Testis (tissue), 2 donors: ENCODE measurements around the gene PCDH12.
A peak's percentile ranks its signal among the peaks of the same experiment; 100 is the strongest.

Experiments used
- POLR2A ChIP-seq: fragments of 450-650 bp; IDR thresholded peaks from one replicate; pipeline ENCODE4 v1.6.1; 2017; ENCODE audit warnings: antibody characterized with exemption, mild to moderate bottlenecking, moderate library complexity
- TF ChIP-seq, protein P1 (sequence below), 3 experiments: fragments of 450-650 bp in 2 of 3; fragments of 200-600 bp in 1 of 3; sonication (generic) in 1 of 3; IDR thresholded peaks; one replicate each; pipeline ENCODE4 v1.5.1; 2016 to 2019; ENCODE audit warnings: antibody characterized with exemption in 3 of 3, mild to moderate bottlenecking in 2 of 3, moderate library complexity in 1 of 3

DNA sequence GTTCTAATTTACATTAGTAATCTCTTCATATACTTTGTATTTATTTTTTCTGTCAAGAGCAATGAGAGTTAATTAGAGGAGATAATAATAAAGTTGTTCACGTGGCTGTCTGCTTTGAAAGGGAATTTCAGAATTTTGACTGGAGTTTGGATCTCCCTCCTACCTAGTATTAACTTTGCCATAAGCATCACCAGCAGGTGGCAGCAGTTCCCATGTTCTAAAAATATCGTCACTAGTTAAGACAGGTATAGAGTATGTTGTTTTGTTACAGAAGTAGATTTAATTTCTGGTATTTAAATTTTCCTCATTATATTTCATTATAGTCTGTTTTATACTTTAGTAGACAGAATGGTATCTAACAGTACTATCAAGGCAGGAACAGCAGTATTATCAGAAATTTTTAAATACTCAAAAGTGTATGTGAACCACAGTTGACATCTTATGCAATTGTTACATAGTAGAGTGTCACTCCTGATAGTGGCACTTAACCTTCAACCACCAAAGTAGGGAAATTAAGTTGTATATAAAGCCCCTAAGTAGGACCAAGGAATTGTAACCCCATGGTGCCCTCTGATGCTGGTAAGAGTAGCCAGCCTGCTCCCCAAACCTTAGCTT, 34.5 kb upstream of the PCDH12 start:
- TF ChIP-seq, protein P1, sequence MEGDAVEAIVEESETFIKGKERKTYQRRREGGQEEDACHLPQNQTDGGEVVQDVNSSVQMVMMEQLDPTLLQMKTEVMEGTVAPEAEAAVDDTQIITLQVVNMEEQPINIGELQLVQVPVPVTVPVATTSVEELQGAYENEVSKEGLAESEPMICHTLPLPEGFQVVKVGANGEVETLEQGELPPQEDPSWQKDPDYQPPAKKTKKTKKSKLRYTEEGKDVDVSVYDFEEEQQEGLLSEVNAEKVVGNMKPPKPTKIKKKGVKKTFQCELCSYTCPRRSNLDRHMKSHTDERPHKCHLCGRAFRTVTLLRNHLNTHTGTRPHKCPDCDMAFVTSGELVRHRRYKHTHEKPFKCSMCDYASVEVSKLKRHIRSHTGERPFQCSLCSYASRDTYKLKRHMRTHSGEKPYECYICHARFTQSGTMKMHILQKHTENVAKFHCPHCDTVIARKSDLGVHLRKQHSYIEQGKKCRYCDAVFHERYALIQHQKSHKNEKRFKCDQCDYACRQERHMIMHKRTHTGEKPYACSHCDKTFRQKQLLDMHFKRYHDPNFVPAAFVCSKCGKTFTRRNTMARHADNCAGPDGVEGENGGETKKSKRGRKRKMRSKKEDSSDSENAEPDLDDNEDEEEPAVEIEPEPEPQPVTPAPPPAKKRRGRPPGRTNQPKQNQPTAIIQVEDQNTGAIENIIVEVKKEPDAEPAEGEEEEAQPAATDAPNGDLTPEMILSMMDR (IDR thresholded peaks at IDR 0.05) = peak; percentile 73 to 79 (median 76)
- TF ChIP-seq POLR2A = no peak
